ENCODE measurements around the gene SNORC. TPM values are rescaled to one million over a fixed set of nuclear protein-coding genes. Genes with fewer than 3 reads are reported as not detected.
"Not testable (repeated sequence)": the region's sequence is repeated elsewhere in the genome, so short reads cannot be mapped to it uniquely, and the experiment has no call there.

Gene SNORC
- total and polyA plus RNA-seq, 9 of the 15 experiments (the other 6 are each of a cell fraction or from before 2014, with no cell fraction given), result 0.14 to 2.5 (median 0.72) TPM; not detected in 2

DNA sequence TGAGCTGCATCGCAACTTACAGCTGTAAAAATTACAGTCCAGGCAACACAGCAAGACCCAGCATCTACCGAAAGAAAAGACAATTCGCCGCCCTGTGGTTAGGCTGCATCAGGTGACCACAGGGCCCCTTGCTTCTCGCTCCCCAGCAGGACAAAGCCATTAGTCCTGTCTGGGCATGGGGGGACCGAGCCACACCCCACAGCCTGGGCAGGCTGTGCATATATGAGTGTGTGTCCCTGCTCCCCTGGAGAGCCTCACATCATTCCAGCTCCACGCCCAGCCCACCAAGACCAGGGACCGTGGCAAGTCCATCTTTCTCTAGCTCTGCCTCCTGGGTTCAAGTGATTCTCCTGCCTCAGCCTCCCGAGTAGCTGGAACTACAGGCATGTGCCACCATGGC, 33.9 kb downstream of the SNORC start:
- intact Hi-C loops (cut with micrococcal nuclease) (no loop called here), in situ Hi-C loops (cut with MboI) (no loop called here)
- H3K4me1 ChIP-seq (replicated peaks in 1 of 2; ENCODE audit: control insufficient read depth in 2 of 2, insufficient read depth in 2 of 2, low read length in 2 of 2), result peaks cover 0 to 6% of the 10 kb centered on the region in 2 experiments; a peak in 2 of 5 replicates
- 2% methylated on average over 9 of the region's 9 CpGs for whole genome bisulfite sequencing (ENCODE audit: insufficient coverage, low coverage, missing lambda C conversion rate)
- H3K9me1 ChIP-seq (ENCODE audit: control insufficient read depth, insufficient read depth, low read length), result no peaks in the 10 kb centered on the region
- no peak overlapping the region for H2AFZ ChIP-seq (ENCODE audit: low read depth, low read length)
- no peak overlapping the region for H3K9ac ChIP-seq (ENCODE audit: insufficient read depth in 1 of 2, low read depth in 2 of 2, low read length in 2 of 2)
- H3K79me2 ChIP-seq (ENCODE audit: control insufficient read depth, insufficient read depth, low read length), result no peaks in the 10 kb centered on the region
- H4K20me1 ChIP-seq (replicated peaks; ENCODE audit: control insufficient read depth, insufficient read depth, low read length), result no peaks in the 10 kb centered on the region
- DNase-seq (ENCODE audit: extremely low read depth in 1 of 4, low spot score in 3 of 4) (no peak), FAIRE-seq (no peak), ATAC-seq (no peak)
- H3K27ac ChIP-seq (ENCODE audit: extremely low read depth, low read depth, low read length), result no peak overlapping the region
- no peak overlapping the region for H3K4me3 ChIP-seq
- H3K4me2 ChIP-seq (ENCODE audit: insufficient read depth, low read length), result no peak overlapping the region
- TF ChIP-seq, protein P1, sequence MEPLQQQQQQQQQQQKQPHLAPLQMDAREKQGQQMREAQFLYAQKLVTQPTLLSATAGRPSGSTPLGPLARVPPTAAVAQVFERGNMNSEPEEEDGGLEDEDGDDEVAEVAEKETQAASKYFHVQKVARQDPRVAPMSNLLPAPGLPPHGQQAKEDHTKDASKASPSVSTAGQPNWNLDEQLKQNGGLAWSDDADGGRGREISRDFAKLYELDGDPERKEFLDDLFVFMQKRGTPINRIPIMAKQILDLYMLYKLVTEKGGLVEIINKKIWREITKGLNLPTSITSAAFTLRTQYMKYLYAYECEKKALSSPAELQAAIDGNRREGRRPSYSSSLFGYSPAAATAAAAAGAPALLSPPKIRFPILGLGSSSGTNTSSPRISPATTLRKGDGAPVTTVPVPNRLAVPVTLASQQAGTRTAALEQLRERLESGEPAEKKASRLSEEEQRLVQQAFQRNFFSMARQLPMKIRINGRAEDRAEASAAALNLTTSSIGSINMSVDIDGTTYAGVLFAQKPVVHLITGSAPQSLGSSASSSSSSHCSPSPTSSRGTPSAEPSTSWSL (CRISPR knock-in tag; IDR thresholded peaks at IDR 0.05; ENCODE audit: borderline replicate concordance), result no peak
- CTCF ChIA-PET (ENCODE audit: low intra/inter-chr PET ratio), result no interaction called here
- H3K36me3 ChIP-seq (ENCODE audit: control insufficient read depth, insufficient read depth, low read length), result no peaks in the 10 kb centered on the region
- no TSS peak for BruUV-seq (replicated peaks)
- POLR2A ChIA-PET, result no interaction called here
- no peaks in the 10 kb centered on the region for H3K9me3 ChIP-seq (replicated peaks; ENCODE audit: control insufficient read depth, insufficient read depth, low read depth, low read length)
- peaks cover 0 to 22% of the 10 kb centered on the region in 2 experiments; a peak in 2 of 5 replicates for H3K27me3 ChIP-seq (ENCODE audit: control insufficient read depth in 2 of 2, insufficient read depth in 2 of 2, low read length in 2 of 2)

DNA sequence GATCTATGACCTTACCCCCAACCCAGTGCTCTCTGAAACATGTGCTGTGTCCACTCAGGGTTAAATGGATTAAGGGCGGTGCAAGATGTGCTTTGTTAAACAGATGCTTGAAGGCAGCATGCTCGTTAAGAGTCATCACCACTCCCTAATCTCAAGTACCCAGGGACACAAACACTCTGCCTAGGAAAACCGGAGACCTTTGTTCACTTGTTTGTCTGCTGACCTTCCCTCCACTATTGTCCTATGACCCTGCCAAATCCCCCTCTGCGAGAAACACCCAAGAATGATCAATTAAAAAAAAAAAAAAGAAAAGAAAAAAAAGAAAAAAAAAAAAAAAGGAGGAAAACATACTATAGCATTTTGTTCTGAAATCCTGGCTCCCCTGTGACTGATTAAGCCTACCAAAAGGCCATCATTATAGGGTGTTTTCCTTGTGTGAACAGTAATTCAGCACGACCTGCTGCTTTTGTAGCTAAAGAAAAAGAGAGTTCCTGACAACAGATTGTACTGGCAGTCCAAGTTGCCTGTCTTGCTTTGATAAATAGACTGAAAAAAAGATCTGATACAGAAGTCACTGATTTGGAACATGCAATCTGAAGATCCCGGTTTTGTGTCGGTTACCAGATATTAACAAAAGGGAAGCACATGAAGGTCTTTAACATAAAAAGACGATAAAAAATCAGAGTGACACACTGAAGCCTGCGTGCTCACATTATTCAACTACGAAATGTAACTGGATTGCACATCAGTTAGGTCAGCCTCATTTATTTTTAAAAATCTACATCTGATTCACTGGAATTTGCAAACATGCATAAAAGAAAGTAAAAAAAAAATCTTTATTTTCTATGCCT, 37.0 kb downstream of the SNORC start:
- WGBS (ENCODE audit: insufficient coverage, low coverage, missing lambda C conversion rate), result 3% methylated on average over 6 of the region's 10 CpGs
- H3K4me1 ChIP-seq (replicated peaks in 1 of 2; ENCODE audit: control insufficient read depth in 2 of 2, insufficient read depth in 2 of 2, low read length in 2 of 2); CTCF ChIA-PET (ENCODE audit: low intra/inter-chr PET ratio); H3K36me3 ChIP-seq (ENCODE audit: control insufficient read depth, insufficient read depth, low read length); DNase-seq (ENCODE audit: extremely low read depth in 1 of 4, low spot score in 3 of 4); H2AFZ ChIP-seq (ENCODE audit: low read depth, low read length); H4K20me1 ChIP-seq (replicated peaks; ENCODE audit: control insufficient read depth, insufficient read depth, low read length); intact Hi-C loops (cut with micrococcal nuclease); H3K27ac ChIP-seq (ENCODE audit: extremely low read depth, low read depth, low read length); ATAC-seq; H3K4me2 ChIP-seq (ENCODE audit: insufficient read depth, low read length); H3K9ac ChIP-seq (ENCODE audit: insufficient read depth in 1 of 2, low read depth in 2 of 2, low read length in 2 of 2); POLR2A ChIA-PET; in situ Hi-C loops (cut with MboI); H3K4me3 ChIP-seq; BruUV-seq (replicated peaks); H3K9me3 ChIP-seq (replicated peaks; ENCODE audit: control insufficient read depth, insufficient read depth, low read depth, low read length); H3K27me3 ChIP-seq (ENCODE audit: control insufficient read depth in 2 of 2, insufficient read depth in 2 of 2, low read length in 2 of 2); FAIRE-seq; H3K79me2 ChIP-seq (ENCODE audit: control insufficient read depth, insufficient read depth, low read length); H3K9me1 ChIP-seq (ENCODE audit: control insufficient read depth, insufficient read depth, low read length): not testable (repeated sequence)

DNA sequence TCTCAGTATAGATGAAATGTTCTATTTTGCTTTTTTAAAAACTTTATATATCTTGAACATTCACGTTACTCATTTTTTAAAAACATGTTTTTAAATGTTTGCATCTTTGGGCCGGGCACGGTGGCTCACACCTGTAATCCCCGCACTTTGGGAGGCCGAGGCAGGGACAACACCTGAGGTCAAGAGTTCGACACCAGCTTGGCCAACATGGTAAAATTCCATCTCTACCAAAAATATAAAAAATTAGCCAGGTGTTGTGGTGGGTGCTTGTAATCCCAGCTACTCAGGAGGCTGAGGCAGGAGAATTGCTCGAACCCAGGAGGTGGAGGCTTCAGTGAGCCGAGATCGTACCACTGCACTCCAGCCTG, 37.6 kb downstream of the SNORC start:
- WGBS (ENCODE audit: insufficient coverage, low coverage, missing lambda C conversion rate), result 20% methylated on average over 5 of the region's 9 CpGs
- not testable (repeated sequence) for DNase-seq (ENCODE audit: extremely low read depth in 1 of 4, low spot score in 3 of 4)

More for the DNA sequence above, 37.6 kb downstream of the SNORC start:
- H3K4me3 ChIP-seq; H4K20me1 ChIP-seq (replicated peaks; ENCODE audit: control insufficient read depth, insufficient read depth, low read length); intact Hi-C loops (cut with micrococcal nuclease); H3K36me3 ChIP-seq (ENCODE audit: control insufficient read depth, insufficient read depth, low read length); in situ Hi-C loops (cut with MboI); H3K9me1 ChIP-seq (ENCODE audit: control insufficient read depth, insufficient read depth, low read length); H3K4me1 ChIP-seq (replicated peaks in 1 of 2; ENCODE audit: control insufficient read depth in 2 of 2, insufficient read depth in 2 of 2, low read length in 2 of 2); H3K4me2 ChIP-seq (ENCODE audit: insufficient read depth, low read length); BruUV-seq (replicated peaks); ATAC-seq; H3K79me2 ChIP-seq (ENCODE audit: control insufficient read depth, insufficient read depth, low read length); H3K9me3 ChIP-seq (replicated peaks; ENCODE audit: control insufficient read depth, insufficient read depth, low read depth, low read length); POLR2A ChIA-PET; H3K27me3 ChIP-seq (ENCODE audit: control insufficient read depth in 2 of 2, insufficient read depth in 2 of 2, low read length in 2 of 2); CTCF ChIA-PET (ENCODE audit: low intra/inter-chr PET ratio); H2AFZ ChIP-seq (ENCODE audit: low read depth, low read length); H3K27ac ChIP-seq (ENCODE audit: extremely low read depth, low read depth, low read length); FAIRE-seq; H3K9ac ChIP-seq (ENCODE audit: insufficient read depth in 1 of 2, low read depth in 2 of 2, low read length in 2 of 2): not testable (repeated sequence)
